Measurements from ENCODE around the gene MELK.
A peak's percentile ranks its signal among the peaks of the same experiment; 100 is the strongest.
"Not testable (repeated sequence)": the region's sequence is repeated elsewhere in the genome, so short reads cannot be mapped to it uniquely, and the experiment has no call there.

The MELK gene

GRCh38 chr9:36572515-36573418, at the start of gene MELK:
Gene MELK, plus strand, starts transcription at chr9:36572895. Its CDS starts 8,787 bp downstream, at chr9:36581682.
- Mint-ChIP-seq H3K27ac (peak within 1 kb of the TSS; percentile 83), H3K4me3 (peak within 1 kb of the TSS; percentile 90 to 91), H3K27me3 (no peaks in the 10 kb centered on the region), H3K36me3 (no peaks in the 10 kb centered on the region), H3K9me3 (no peaks in the 10 kb centered on the region), H3K4me1 (peaks cover 2 to 21% of the 10 kb centered on the region in 2 donors)
- DNase-seq, result peak; percentile 77
- peak; percentile 88 to 91 for ATAC-seq (replicated peaks)

- Mint-ChIP-seq H3K27me3 (peaks cover 10 to 11% of the 10 kb centered on the region in 2 donors), H3K4me1 (no peaks in the 10 kb centered on the region), H3K4me3 (no peak overlapping the region)
These were observed 42.5 kb upstream of the MELK start for GRCh38 chr9:36530224-36530623.

GRCh38 chr9:36532353-36532752, 40.3 kb upstream of the MELK start:
- Mint-ChIP-seq H3K36me3 (peaks cover 1 to 3% of the 10 kb centered on the region in 2 donors), H3K27me3 (peaks cover 11 to 14% of the 10 kb centered on the region in 2 donors), H3K4me3 (no peak overlapping the region), H3K27ac (no peak overlapping the region), H3K4me1 (no peaks in the 10 kb centered on the region), H3K9me3 (peaks cover 5 to 7% of the 10 kb centered on the region in 2 donors)
- no peak for DNase-seq
- no peak for ATAC-seq (replicated peaks)

More at GRCh38 chr9:36530224-36530623, 42.5 kb upstream of the MELK start:
- ATAC-seq (replicated peaks), result no peak
- H3K36me3 Mint-ChIP-seq, result peaks cover 1 to 3% of the 10 kb centered on the region in 2 donors
- DNase-seq, result no peak
- H3K27ac Mint-ChIP-seq, result no peak overlapping the region
- peaks cover 5 to 7% of the 10 kb centered on the region in 2 donors for H3K9me3 Mint-ChIP-seq

GRCh38 chr9:36533726-36534125, 39.0 kb upstream of the MELK start:
- not testable (repeated sequence) for DNase-seq; H3K4me3 Mint-ChIP-seq; H3K9me3 Mint-ChIP-seq; H3K27ac Mint-ChIP-seq; H3K36me3 Mint-ChIP-seq; H3K4me1 Mint-ChIP-seq; ATAC-seq (replicated peaks)
- peaks cover 10 to 16% of the 10 kb centered on the region in 2 donors for H3K27me3 Mint-ChIP-seq

GRCh38 chr9:36535107-36535506, 37.6 kb upstream of the MELK start:
- no peak for ATAC-seq (replicated peaks)
- H3K36me3 Mint-ChIP-seq, result peaks cover 1 to 3% of the 10 kb centered on the region in 2 donors
- no peak for DNase-seq
- H3K27ac Mint-ChIP-seq, result no peak overlapping the region
- no peaks in the 10 kb centered on the region for H3K4me1 Mint-ChIP-seq
- H3K27me3 Mint-ChIP-seq, result peaks cover 10 to 16% of the 10 kb centered on the region in 2 donors
- no peak overlapping the region for H3K4me3 Mint-ChIP-seq
- H3K9me3 Mint-ChIP-seq, result peaks cover 5 to 7% of the 10 kb centered on the region in 2 donors

GRCh38 chr9:36537861-36538260, 34.8 kb upstream of the MELK start:
- Mint-ChIP-seq H3K4me3 (no peak overlapping the region), H3K4me1 (no peaks in the 10 kb centered on the region), H3K27me3 (peaks cover 10 to 16% of the 10 kb centered on the region in 2 donors), H3K27ac (no peak overlapping the region), H3K36me3 (peaks cover 1 to 3% of the 10 kb centered on the region in 2 donors), H3K9me3 (peaks cover 5 to 7% of the 10 kb centered on the region in 2 donors)
- ATAC-seq (replicated peaks), result no peak
- DNase-seq, result no peak

- Mint-ChIP-seq H3K9me3 (no peaks in the 10 kb centered on the region), H3K4me3 (no peak overlapping the region), H3K36me3 (no peaks in the 10 kb centered on the region), H3K27ac (no peak overlapping the region), H3K4me1 (no peaks in the 10 kb centered on the region), H3K27me3 (peaks cover 0 to 5% of the 10 kb centered on the region in 2 donors)
- ATAC-seq (replicated peaks) (no peak), DNase-seq (no peak)
These were observed 30.3 kb upstream of the MELK start for GRCh38 chr9:36542355-36542754.

- no peak for ATAC-seq (replicated peaks)
- Mint-ChIP-seq H3K27ac (no peak overlapping the region), H3K4me1 (no peaks in the 10 kb centered on the region), H3K36me3 (no peaks in the 10 kb centered on the region), H3K4me3 (no peak overlapping the region), H3K9me3 (no peaks in the 10 kb centered on the region), H3K27me3 (peaks cover 4 to 5% of the 10 kb centered on the region in 2 donors)
- DNase-seq, result no peak
These were observed 28.8 kb upstream of the MELK start for GRCh38 chr9:36543916-36544315.

- Mint-ChIP-seq H3K36me3 (no peaks in the 10 kb centered on the region), H3K4me3 (no peak overlapping the region), H3K27ac (peak overlapping the region; percentile 20), H3K9me3 (no peaks in the 10 kb centered on the region), H3K4me1 (peaks cover 3 to 18% of the 10 kb centered on the region in 2 donors), H3K27me3 (peaks cover 5 to 7% of the 10 kb centered on the region in 2 donors)
- ATAC-seq (replicated peaks) (no peak), DNase-seq (no peak)
These were observed 25.1 kb upstream of the MELK start for GRCh38 chr9:36547598-36547997.

GRCh38 chr9:36548454-36548853, 24.2 kb upstream of the MELK start:
- Mint-ChIP-seq H3K27me3 (peaks cover 5 to 7% of the 10 kb centered on the region in 2 donors), H3K27ac (no peak overlapping the region), H3K9me3 (no peaks in the 10 kb centered on the region), H3K4me3 (no peak overlapping the region), H3K36me3 (no peaks in the 10 kb centered on the region), H3K4me1 (peaks cover 3 to 18% of the 10 kb centered on the region in 2 donors)
- DNase-seq (no peak), ATAC-seq (replicated peaks) (no peak)

- no peak for ATAC-seq (replicated peaks)
- no peak for DNase-seq
- no peak overlapping the region for H3K27ac Mint-ChIP-seq
- no peaks in the 10 kb centered on the region for H3K36me3 Mint-ChIP-seq
- peaks cover 5 to 7% of the 10 kb centered on the region in 2 donors for H3K27me3 Mint-ChIP-seq
- H3K4me1 Mint-ChIP-seq, result peaks cover 3 to 18% of the 10 kb centered on the region in 2 donors
- H3K9me3 Mint-ChIP-seq, result no peaks in the 10 kb centered on the region
- H3K4me3 Mint-ChIP-seq, result no peak overlapping the region
These were observed 22.6 kb upstream of the MELK start for GRCh38 chr9:36550135-36550534.

GRCh38 chr9:36550631-36551098, 22.0 kb upstream of the MELK start:
- H3K4me1 Mint-ChIP-seq, result peaks cover 3 to 18% of the 10 kb centered on the region in 2 donors
- H3K36me3 Mint-ChIP-seq, H3K9me3 Mint-ChIP-seq, H3K4me3 Mint-ChIP-seq, DNase-seq, H3K27me3 Mint-ChIP-seq, H3K27ac Mint-ChIP-seq: not testable (repeated sequence)
- ATAC-seq (replicated peaks), result peak in 1 of 2 donors; percentile 23

GRCh38 chr9:36551129-36551528, 21.6 kb upstream of the MELK start:
- Mint-ChIP-seq H3K27me3 (peaks cover 5 to 7% of the 10 kb centered on the region in 2 donors), H3K4me1 (peaks cover 5 to 18% of the 10 kb centered on the region in 2 donors), H3K36me3 (no peaks in the 10 kb centered on the region), H3K4me3 (no peak overlapping the region), H3K9me3 (no peaks in the 10 kb centered on the region), H3K27ac (no peak overlapping the region)
- ATAC-seq (replicated peaks) (no peak), DNase-seq (no peak)

GRCh38 chr9:36551910-36552309, 20.8 kb upstream of the MELK start:
- H3K4me3 Mint-ChIP-seq, result no peak overlapping the region
- H3K9me3 Mint-ChIP-seq, result no peaks in the 10 kb centered on the region
- DNase-seq (no peak), ATAC-seq (replicated peaks) (peak; percentile 59 to 72)
- no peaks in the 10 kb centered on the region for H3K36me3 Mint-ChIP-seq
- H3K27me3 Mint-ChIP-seq, result peaks cover 5 to 7% of the 10 kb centered on the region in 2 donors
- H3K27ac Mint-ChIP-seq, result peak overlapping the region; percentile 1
- H3K4me1 Mint-ChIP-seq, result peaks cover 5 to 18% of the 10 kb centered on the region in 2 donors
